Hypothalamus (tissue), 51 donors: Measurements from ENCODE around the gene SNRNP70.

Source experiments
- DNase-seq, 51 donors: peaks; one replicate each; lab custom pipeline; 2025; lab: John Stamatoyannopoulos, UW

SNRNP70 gene

GRCh38 chr19:49097453-49098288, 12.4 kb downstream of the SNRNP70 start:
- peak in 43 of 51 donors; percentile 5 to 77 (median 41) for DNase-seq

GRCh38 chr19:49098795-49099194, 13.5 kb downstream of the SNRNP70 start:
- no peak for DNase-seq

- DNase-seq = no peak
These were observed 15.9 kb downstream of the SNRNP70 start for GRCh38 chr19:49101160-49101559.

GRCh38 chr19:49102303-49102702, 17.1 kb downstream of the SNRNP70 start:
- DNase-seq = no peak

GRCh38 chr19:49103331-49104085, 18.3 kb downstream of the SNRNP70 start:
- DNase-seq = no peak

GRCh38 chr19:49104229-49104864, 19.1 kb downstream of the SNRNP70 start:
- DNase-seq = no peak

GRCh38 chr19:49106648-49107135, 21.4 kb downstream of the SNRNP70 start:
- peak in 29 of 51 donors; percentile 3 to 56 (median 23) for DNase-seq

- no peak for DNase-seq
These were observed 22.6 kb downstream of the SNRNP70 start for GRCh38 chr19:49107625-49108459.

GRCh38 chr19:49109051-49109450, 23.8 kb downstream of the SNRNP70 start:
- no peak for DNase-seq

GRCh38 chr19:49109569-49110233, 24.4 kb downstream of the SNRNP70 start:
- DNase-seq = no peak

- no peak for DNase-seq
These were observed 25.3 kb downstream of the SNRNP70 start for GRCh38 chr19:49110567-49110966.

GRCh38 chr19:49111218-49111998, 26.2 kb downstream of the SNRNP70 start:
- DNase-seq = no peak

- DNase-seq = peak in 46 of 51 donors; percentile 13 to 83 (median 48)
These were observed 28.7 kb downstream of the SNRNP70 start, which contains the start of gene LIN7B for GRCh38 chr19:49113762-49114629. LIN7B (plus strand) TSS chr19:49114370; CDS start chr19:49114405, 35 bp downstream.

GRCh38 chr19:49114630-49115363, 29.5 kb downstream of the SNRNP70 start:
- DNase-seq = peak in 47 of 51 donors; percentile 19 to 88 (median 67)

GRCh38 chr19:49116544-49116943, 31.3 kb downstream of the SNRNP70 start:
- DNase-seq = no peak

GRCh38 chr19:49117677-49118564, 32.7 kb downstream of the SNRNP70 start:
- peak in 1 of 51 donors; percentile 40 for DNase-seq
